Stimulated activated CD4-positive, alpha-beta T cell treated with anti-CD3 and anti-CD28 coated beads, TNF-alpha, amount 100 ng/mL, for 4 hours (primary cell): Measurements from ENCODE around the gene XRN2.
"Not testable (repeated sequence)": the region's sequence is repeated elsewhere in the genome, so short reads cannot be mapped to it uniquely, and the experiment has no call there.

ENCODE experiments used
- DNase-seq, 3 experiments: peaks; one replicate each; pipeline ENCODE4 v3.0.0-alpha.2; 2020; ENCODE audit warnings: low read depth in 3 of 3

Gene XRN2

GRCh38 chr20:21389368-21389767 is 86.2 kb downstream of the XRN2 start:
- DNase-seq: no peak

GRCh38 chr20:21390768-21391167 is 87.6 kb downstream of the XRN2 start:
- DNase-seq: no peak

DNA sequence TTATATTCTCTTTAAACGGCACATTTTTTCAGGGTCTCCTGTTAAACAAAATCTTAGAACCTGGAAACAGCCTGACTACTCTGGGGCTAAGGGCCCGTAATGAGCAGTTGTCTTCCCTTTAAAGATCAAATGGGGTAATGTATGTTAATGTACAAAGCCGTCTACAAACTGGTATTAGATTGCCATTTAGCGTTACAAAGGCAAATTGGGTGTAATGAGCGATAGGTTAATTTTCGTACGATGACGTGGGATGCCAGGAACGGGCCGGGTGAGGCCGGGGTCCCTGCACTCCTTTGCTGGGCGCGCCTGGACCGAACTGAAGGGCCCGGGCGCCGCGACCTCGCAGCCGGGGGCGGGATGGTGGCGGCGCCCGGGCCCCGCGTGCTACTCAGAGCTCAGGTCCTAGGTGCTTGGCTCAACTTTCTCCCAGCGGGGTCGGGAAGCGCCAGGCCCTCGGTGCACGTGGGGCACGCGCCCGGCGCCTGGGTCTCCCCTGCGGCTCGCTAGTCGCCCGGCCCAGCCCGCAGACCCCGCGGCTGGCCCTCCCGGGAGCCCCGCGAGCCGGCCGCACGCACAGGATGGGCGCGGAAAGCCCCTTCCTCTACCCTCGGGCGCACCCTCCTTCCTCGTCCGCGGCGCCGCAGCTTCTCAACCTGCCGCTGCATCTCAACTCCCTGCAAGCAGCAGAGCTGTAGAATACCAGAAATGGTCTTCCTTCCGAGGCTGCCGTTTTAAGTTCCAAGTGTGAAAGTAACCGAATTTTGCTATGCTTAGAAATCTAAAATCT is 88.2 kb downstream of the XRN2 start:
- DNase-seq: no peak

DNA sequence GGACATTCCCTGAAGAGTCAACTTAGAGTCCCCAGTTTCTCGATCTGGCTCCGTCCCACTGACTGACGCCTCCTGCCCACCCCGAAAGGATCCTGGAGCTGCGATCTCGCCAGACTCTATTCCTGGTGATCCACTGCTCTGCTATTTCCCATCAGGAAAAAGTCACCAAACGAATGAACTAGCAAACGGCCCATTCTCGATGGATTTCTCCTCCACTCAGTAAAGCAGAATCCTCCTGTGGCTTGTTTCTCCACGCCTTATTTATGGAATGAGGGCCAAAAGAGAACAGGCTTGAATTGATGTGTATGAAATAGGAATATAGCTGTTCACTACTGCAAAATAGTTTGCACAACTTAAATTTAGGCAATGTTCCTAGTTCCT is 88.8 kb downstream of the XRN2 start:
- no peak for DNase-seq

DNA sequence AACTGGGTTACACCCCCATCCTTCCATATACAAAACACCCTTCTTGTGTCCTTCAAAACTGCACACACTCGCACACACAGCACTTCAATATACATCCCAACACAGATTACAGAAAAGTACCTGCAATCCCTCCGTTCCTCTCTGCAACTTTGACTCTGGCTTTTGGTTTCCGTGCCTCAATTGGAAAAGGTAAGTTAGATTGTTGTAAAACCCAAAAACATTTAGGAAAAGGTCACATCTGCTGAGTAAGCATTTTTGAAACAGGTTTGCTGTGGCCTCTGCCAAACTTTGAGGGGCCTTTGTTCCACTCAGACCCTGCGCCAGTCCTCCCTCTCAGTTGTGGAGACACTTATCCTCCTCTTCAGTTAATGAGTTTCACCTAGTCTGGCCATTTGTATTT is 90.0 kb downstream of the XRN2 start:
- no peak for DNase-seq

DNA sequence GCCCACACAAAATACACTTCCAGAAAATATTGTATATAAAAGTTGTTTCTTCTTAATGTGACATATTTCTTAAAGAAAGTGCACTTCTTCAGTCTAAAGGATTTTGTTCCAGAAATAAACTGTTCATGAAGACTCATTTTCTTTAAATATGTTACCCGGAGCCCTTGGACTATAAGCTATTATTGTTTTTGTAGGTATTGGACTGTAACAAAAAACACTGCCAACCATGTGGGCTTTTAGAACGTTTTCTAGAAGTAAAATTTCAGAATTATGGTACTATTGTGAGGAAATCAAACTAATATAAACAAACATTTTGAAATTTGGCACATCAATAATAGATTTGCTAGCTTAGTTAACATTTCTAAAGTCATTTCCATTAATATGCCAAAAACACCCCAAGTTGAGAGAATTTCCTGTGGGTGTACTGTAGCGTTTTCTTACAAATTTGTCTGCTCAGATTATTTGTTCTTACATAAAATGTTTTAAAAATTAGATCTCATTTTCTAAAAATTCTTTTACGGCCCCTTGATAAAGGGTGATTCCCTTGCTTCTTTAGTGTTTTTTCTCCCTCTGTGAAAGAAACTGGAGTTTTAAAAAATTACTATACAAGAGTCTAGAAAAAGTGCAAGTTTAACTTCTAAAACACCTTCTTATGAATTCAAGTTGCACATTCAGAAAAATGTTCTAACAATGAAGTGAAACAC is 90.8 kb downstream of the XRN2 start:
- DNase-seq: no peak

GRCh38 chr20:21394551-21394950 is 91.4 kb downstream of the XRN2 start:
- DNase-seq: no peak

- DNase-seq: no peak
Measured at GRCh38 chr20:21395051-21395665, 92.0 kb downstream of the XRN2 start.

GRCh38 chr20:21395666-21396598 is 92.8 kb downstream of the XRN2 start:
- peak in 2 of 3 experiments; percentile 10 to 14 for DNase-seq

GRCh38 chr20:21396599-21397340 is 93.6 kb downstream of the XRN2 start:
- DNase-seq: no peak

DNA sequence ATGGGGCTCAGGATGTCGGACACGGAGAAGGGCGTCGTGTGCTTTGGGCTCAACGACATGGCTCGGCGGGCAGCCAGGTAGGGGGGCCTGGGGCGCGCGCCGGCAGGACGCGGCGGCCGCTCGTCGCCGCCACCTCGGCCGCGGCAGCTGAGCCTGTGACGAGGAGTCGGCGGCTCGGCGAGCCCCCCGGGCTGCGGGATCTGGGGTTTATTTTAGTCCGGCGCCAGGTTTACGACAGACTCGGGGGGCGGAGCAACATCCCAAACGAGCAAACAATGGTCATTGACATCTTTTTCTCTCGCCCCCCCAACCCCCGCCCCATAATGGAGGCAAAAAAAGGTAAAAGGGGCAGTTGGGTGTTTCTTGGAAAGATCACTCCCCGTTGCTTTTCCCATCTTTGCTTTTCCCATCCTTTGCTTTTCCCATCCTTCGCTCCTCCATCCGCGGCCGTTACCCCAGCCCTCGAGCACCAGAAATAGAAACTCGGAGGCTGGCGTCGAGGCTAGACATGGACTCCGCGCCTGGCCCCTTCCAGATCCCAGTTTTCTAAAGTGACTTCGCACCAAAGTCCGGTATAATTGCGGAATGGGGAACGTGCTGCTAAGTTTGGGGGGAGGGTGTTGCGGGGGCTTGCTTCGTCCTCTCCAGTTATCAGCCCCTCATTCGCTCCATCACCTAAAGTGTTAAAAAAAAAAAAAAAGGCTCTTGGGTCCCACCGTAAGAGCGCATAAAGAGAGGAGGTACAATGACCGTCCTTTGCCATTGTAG is 94.4 kb downstream of the XRN2 start, which contains the start of gene NKX2-4:
NKX2-4 (minus strand) TSS at position 186 of the 768 bp plus-strand sequence; CDS start at position 59, 127 bp downstream.
- no peak for DNase-seq

- no peak for DNase-seq
Measured at GRCh38 chr20:21398109-21399004, 95.2 kb downstream of the XRN2 start.

- no peak for DNase-seq
Measured at GRCh38 chr20:21399005-21399475, 95.9 kb downstream of the XRN2 start.

- DNase-seq: no peak
Measured at GRCh38 chr20:21411725-21412124, 108.6 kb downstream of the XRN2 start.

DNA sequence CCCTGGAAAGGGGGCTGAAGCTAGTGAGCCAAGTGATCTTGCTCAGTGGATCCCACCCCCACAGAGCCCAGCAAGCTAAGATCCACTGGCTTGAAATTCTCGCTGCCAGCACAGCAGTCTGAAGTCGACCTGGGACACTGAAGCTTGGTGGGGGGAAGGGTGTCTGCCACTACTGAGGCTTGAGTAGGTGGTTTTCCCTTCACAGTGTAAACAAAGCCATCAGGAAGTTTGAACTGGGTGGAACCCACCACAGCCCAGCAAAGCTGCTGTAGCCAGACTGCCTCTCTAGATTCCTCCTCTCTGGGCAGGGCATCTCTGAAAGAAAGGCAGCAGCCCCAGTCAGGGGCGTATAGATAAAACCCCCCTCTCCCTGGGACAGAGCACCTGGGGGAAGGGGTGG is 110.9 kb downstream of the XRN2 start:
- DNase-seq: not testable (repeated sequence)

DNA sequence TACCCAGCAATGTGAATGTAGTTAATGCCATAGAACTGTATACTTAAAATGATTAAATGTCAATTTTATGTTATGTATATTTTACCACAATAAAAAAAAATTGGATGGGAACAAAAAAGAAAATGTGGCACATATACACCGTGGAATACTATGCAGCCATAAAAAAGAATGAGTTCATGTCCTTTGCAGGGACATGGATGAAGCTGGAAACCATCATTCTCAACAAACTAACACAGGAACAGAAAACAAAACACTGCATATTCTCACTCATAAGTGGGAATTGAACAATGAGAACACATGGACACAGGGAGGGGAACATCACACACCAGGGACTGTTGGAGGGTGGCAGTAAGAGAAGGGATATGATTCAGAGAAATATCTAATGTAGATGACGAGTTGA is 116.0 kb downstream of the XRN2 start:
- DNase-seq: not testable (repeated sequence)

- DNase-seq: no peak
Measured at GRCh38 chr20:21421601-21422236, 118.6 kb downstream of the XRN2 start.

- DNase-seq: not testable (repeated sequence)
Measured at GRCh38 chr20:21423712-21424111, 120.6 kb downstream of the XRN2 start.
